ENCODE data around the gene TCTA.

TCTA gene

GRCh38 chr3:49378249-49378895, 33.9 kb upstream of the TCTA start:
- peak; percentile 93 for DNase-seq
- Histone ChIP-seq H3K27me3 (replicated peaks) (no peaks in the 10 kb centered on the region), H3K36me3 (replicated peaks) (peaks cover 13% of the 10 kb centered on the region), H3K4me3 (ENCODE audit: low read depth, low read length) (no peak overlapping the region), H3K27ac (peak overlapping the region; percentile 90)
- in situ Hi-C loops (cut with HindIII; ENCODE audit: low pct_ligation_motif_present, low sequenced_read_pairs): no loop called here
- TF ChIP-seq CTCF (IDR thresholded peaks at IDR 0.05; ENCODE audit: low read depth, low read length, missing control alignments): no peak

GRCh38 chr3:49383387-49383786, 28.8 kb upstream of the TCTA start:
- Histone ChIP-seq H3K27me3 (replicated peaks) (no peaks in the 10 kb centered on the region), H3K36me3 (replicated peaks) (no peaks in the 10 kb centered on the region), H3K27ac (no peak overlapping the region), H3K4me3 (ENCODE audit: low read depth, low read length) (no peak overlapping the region)
- DNase-seq: no peak
- in situ Hi-C loops (cut with HindIII; ENCODE audit: low pct_ligation_motif_present, low sequenced_read_pairs): no loop called here
- no peak for TF ChIP-seq CTCF (IDR thresholded peaks at IDR 0.05; ENCODE audit: low read depth, low read length, missing control alignments)

GRCh38 chr3:49385617-49386016, 26.6 kb upstream of the TCTA start:
- in situ Hi-C loops (cut with HindIII; ENCODE audit: low pct_ligation_motif_present, low sequenced_read_pairs): no loop called here
- Histone ChIP-seq H3K27ac (no peak overlapping the region), H3K27me3 (replicated peaks) (no peaks in the 10 kb centered on the region), H3K4me3 (ENCODE audit: low read depth, low read length) (no peak overlapping the region), H3K36me3 (replicated peaks) (no peaks in the 10 kb centered on the region)
- no peak for DNase-seq
- TF ChIP-seq CTCF (IDR thresholded peaks at IDR 0.05; ENCODE audit: low read depth, low read length, missing control alignments): no peak

- in situ Hi-C loops (cut with HindIII; ENCODE audit: low pct_ligation_motif_present, low sequenced_read_pairs): no loop called here
- Histone ChIP-seq H3K27me3 (replicated peaks) (no peaks in the 10 kb centered on the region), H3K27ac (no peak overlapping the region), H3K4me3 (ENCODE audit: low read depth, low read length) (no peak overlapping the region), H3K36me3 (replicated peaks) (no peaks in the 10 kb centered on the region)
- DNase-seq: no peak
- TF ChIP-seq CTCF (IDR thresholded peaks at IDR 0.05; ENCODE audit: low read depth, low read length, missing control alignments): no peak
Observed at GRCh38 chr3:49386056-49386756, 26.0 kb upstream of the TCTA start.

GRCh38 chr3:49387721-49388120, 24.5 kb upstream of the TCTA start:
- DNase-seq: no peak
- no peaks in the 10 kb centered on the region for H3K27me3 ChIP-seq (replicated peaks)
- H3K4me3 ChIP-seq (ENCODE audit: low read depth, low read length): no peak overlapping the region
- no peak overlapping the region for H3K27ac ChIP-seq
- no peaks in the 10 kb centered on the region for H3K36me3 ChIP-seq (replicated peaks)
- TF ChIP-seq CTCF (IDR thresholded peaks at IDR 0.05; ENCODE audit: low read depth, low read length, missing control alignments): no peak
- in situ Hi-C loops (cut with HindIII; ENCODE audit: low pct_ligation_motif_present, low sequenced_read_pairs): no loop called here

All from brain microvascular endothelial cell (primary cell).